ENCODE data around the gene GBF1.
"Not testable (repeated sequence)": the region's sequence is repeated elsewhere in the genome, so short reads cannot be mapped to it uniquely, and the experiment has no call there.

GBF1 gene

DNA sequence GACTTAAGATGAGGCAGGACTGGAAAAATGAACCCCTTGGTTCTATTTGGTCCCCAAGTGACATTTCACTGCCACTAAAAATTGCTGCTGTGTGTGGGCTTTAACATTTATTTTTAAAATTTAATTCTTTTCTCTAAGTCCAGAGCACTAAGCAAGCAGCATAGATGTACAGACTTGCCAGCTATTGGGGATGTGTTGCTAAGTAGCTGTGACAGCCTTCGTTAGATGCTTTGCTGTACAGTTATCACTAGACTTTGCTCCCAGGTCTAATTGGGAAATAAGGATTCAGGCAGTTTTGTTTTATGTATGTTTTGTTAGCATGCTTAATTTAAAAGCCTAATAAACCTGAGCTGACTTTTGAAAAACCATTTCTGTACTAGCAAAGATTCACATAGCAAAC is 51.8 kb downstream of the GBF1 start:
- TF ChIP-seq, protein P1, sequence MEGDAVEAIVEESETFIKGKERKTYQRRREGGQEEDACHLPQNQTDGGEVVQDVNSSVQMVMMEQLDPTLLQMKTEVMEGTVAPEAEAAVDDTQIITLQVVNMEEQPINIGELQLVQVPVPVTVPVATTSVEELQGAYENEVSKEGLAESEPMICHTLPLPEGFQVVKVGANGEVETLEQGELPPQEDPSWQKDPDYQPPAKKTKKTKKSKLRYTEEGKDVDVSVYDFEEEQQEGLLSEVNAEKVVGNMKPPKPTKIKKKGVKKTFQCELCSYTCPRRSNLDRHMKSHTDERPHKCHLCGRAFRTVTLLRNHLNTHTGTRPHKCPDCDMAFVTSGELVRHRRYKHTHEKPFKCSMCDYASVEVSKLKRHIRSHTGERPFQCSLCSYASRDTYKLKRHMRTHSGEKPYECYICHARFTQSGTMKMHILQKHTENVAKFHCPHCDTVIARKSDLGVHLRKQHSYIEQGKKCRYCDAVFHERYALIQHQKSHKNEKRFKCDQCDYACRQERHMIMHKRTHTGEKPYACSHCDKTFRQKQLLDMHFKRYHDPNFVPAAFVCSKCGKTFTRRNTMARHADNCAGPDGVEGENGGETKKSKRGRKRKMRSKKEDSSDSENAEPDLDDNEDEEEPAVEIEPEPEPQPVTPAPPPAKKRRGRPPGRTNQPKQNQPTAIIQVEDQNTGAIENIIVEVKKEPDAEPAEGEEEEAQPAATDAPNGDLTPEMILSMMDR (IDR thresholded peaks at IDR 0.05) = no peak
- H3K27me3 ChIP-seq (ENCODE audit: control insufficient read depth, insufficient read depth, low read length) = no peaks in the 10 kb centered on the region
- no peaks in the 10 kb centered on the region for H3K9me3 ChIP-seq (ENCODE audit: control insufficient read depth, low read length)
- H2AFZ ChIP-seq = no peak overlapping the region
- H3K36me3 ChIP-seq (ENCODE audit: control insufficient read depth, insufficient read depth, low read length) = no peaks in the 10 kb centered on the region
- H3K4me1 ChIP-seq = no peaks in the 10 kb centered on the region
- no peak overlapping the region for H3K4me3 ChIP-seq (ENCODE audit: low read depth, low read length)
- no peak overlapping the region for H3K4me2 ChIP-seq (ENCODE audit: low read length)
- no peak overlapping the region for H3K9ac ChIP-seq
- H3K27ac ChIP-seq = no peak overlapping the region
- H3K79me2 ChIP-seq = peaks cover 41% of the 10 kb centered on the region

DNA sequence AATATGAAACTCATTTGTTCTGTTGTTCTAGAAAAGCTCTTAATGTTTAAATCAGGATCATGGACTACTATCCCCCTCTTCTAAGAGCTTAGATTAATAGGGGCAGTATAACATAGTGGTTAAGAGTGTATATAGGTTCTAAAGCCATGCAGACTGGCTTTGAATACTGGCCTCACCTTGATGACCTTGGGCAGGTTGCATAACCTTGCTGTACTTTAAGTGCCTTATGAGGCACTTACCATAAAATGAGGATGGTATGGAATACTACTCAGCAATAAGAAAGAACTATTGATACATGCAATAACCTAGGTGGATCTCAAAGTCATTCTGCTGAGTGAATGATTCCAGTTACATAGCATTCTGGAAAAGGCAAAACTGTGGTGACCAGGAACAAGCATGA is 53.6 kb downstream of the GBF1 start:
- Histone ChIP-seq H3K27me3 (ENCODE audit: control insufficient read depth, insufficient read depth, low read length) (no peaks in the 10 kb centered on the region), H3K79me2 (peaks cover 49% of the 10 kb centered on the region), H3K27ac (no peak overlapping the region), H3K4me3 (ENCODE audit: low read depth, low read length) (no peak overlapping the region), H3K4me2 (ENCODE audit: low read length) (no peak overlapping the region), H2AFZ (no peak overlapping the region), H3K9me3 (ENCODE audit: control insufficient read depth, low read length) (no peaks in the 10 kb centered on the region), H3K36me3 (ENCODE audit: control insufficient read depth, insufficient read depth, low read length) (no peaks in the 10 kb centered on the region), H3K9ac (no peak overlapping the region), H3K4me1 (no peaks in the 10 kb centered on the region)
- TF ChIP-seq, protein P1 (IDR thresholded peaks at IDR 0.05) = no peak

DNA sequence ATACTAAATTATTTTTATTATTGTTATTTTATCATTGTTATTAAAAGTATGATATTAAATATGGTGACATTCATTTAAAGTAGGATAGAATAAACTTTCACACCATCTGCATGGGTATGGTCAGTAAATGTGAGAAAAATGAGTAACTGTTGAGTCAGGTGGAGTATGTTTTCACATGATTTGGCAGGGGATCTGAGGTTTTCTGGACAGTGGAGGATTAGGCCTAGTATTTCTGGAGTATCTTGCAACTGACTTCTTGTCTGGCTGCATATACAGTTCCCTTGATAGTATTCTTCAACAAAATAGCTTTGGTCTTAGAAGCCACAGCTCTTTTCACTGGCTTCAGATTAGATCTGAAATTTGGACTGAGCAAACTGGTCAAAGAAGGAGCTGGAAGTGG is 54.5 kb downstream of the GBF1 start:
- Histone ChIP-seq H3K4me3 (ENCODE audit: low read depth, low read length) (no peak overlapping the region), H3K27me3 (ENCODE audit: control insufficient read depth, insufficient read depth, low read length) (no peaks in the 10 kb centered on the region), H3K4me2 (ENCODE audit: low read length) (no peak overlapping the region), H3K79me2 (peaks cover 45% of the 10 kb centered on the region), H3K9me3 (ENCODE audit: control insufficient read depth, low read length) (no peaks in the 10 kb centered on the region), H3K36me3 (ENCODE audit: control insufficient read depth, insufficient read depth, low read length) (no peaks in the 10 kb centered on the region), H3K9ac (no peak overlapping the region), H3K4me1 (no peaks in the 10 kb centered on the region), H3K27ac (no peak overlapping the region), H2AFZ (no peak overlapping the region)
- TF ChIP-seq, protein P1 (IDR thresholded peaks at IDR 0.05) = no peak

DNA sequence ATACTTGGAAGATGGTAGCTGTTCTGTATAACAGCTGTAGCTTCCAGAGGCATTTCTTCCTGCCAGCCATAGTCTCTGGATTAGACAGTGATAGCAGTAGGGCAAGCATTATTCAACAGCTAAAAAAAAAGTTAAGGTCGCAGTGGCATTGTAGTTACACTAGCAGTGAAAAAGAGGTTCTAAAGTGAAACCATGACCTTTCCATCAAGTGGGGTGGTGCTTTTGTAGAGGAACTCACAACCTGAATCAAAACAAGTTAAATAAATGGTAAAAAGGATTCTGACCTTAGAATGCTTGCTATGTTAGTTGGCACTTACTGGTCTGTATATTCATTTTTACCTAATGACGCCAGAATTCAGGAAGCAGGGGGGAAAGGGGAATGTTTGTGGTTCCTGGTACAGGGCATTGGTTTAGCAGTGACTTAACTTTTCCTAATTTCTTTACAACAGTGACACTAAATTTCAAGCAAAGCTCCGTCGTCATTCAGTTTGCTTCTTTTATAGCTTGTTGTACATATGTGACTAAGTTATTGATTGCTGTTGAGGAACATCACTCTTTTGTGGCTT is 55.0 kb downstream of the GBF1 start:
- no peaks in the 10 kb centered on the region for H3K27me3 ChIP-seq (ENCODE audit: control insufficient read depth, insufficient read depth, low read length)
- no peaks in the 10 kb centered on the region for H3K4me1 ChIP-seq
- H3K79me2 ChIP-seq = peaks cover 40% of the 10 kb centered on the region
- H3K9me3 ChIP-seq (ENCODE audit: control insufficient read depth, low read length) = no peaks in the 10 kb centered on the region
- TF ChIP-seq, protein P1 (IDR thresholded peaks at IDR 0.05) = no peak
- H3K36me3 ChIP-seq (ENCODE audit: control insufficient read depth, insufficient read depth, low read length) = no peaks in the 10 kb centered on the region
- H2AFZ ChIP-seq = no peak overlapping the region
- H3K27ac ChIP-seq = no peak overlapping the region
- no peak overlapping the region for H3K4me2 ChIP-seq (ENCODE audit: low read length)
- H3K4me3 ChIP-seq (ENCODE audit: low read depth, low read length) = no peak overlapping the region
- no peak overlapping the region for H3K9ac ChIP-seq

DNA sequence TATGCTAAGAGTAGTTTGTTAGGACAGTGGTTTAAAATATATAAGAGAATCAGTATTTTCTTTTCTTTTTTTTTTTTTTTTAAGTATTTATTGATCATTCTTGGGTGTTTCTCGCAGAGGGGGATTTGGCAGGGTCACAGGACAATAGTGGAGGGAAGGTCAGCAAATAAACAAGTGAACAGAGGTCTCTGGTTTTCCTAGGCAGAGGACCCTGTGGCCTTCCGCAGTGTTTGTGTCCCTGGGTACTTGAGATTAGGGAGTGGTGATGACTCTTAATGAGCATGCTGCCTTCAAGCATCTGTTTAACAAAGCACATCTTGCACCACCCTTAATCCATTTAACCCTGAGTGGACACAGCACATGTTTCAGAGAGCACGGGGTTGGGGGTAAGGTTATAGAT is 55.6 kb downstream of the GBF1 start:
- H3K36me3 ChIP-seq (ENCODE audit: control insufficient read depth, insufficient read depth, low read length); H3K27me3 ChIP-seq (ENCODE audit: control insufficient read depth, insufficient read depth, low read length); H3K4me2 ChIP-seq (ENCODE audit: low read length); H3K4me1 ChIP-seq; H3K27ac ChIP-seq; H2AFZ ChIP-seq; H3K9ac ChIP-seq; H3K9me3 ChIP-seq (ENCODE audit: control insufficient read depth, low read length); H3K4me3 ChIP-seq (ENCODE audit: low read depth, low read length): not testable (repeated sequence)
- peaks cover 38% of the 10 kb centered on the region for H3K79me2 ChIP-seq

DNA sequence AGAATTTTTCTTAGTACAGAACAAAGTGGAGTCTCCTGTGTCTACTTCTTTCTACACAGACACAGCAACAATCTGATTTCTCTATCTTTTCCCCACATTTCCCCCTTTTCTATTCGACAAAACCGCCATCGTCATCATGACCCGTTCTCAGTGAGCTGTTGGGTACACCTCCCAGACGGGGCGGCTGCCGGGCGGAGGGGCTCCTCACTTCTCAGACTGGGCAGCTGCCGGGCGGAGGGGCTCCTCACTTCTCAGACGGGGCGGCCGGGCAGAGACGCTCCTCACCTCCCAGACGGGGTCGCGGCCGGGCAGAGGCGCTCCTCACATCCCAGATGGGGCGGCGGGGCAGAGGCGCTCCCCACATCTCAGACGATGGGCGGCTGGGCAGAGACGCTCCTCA is 56.0 kb downstream of the GBF1 start:
- peaks cover 39% of the 10 kb centered on the region for H3K79me2 ChIP-seq
- not testable (repeated sequence) for H3K27ac ChIP-seq; H3K9ac ChIP-seq; H3K27me3 ChIP-seq (ENCODE audit: control insufficient read depth, insufficient read depth, low read length); H3K4me2 ChIP-seq (ENCODE audit: low read length); H3K36me3 ChIP-seq (ENCODE audit: control insufficient read depth, insufficient read depth, low read length); H3K4me1 ChIP-seq; H2AFZ ChIP-seq; H3K9me3 ChIP-seq (ENCODE audit: control insufficient read depth, low read length); H3K4me3 ChIP-seq (ENCODE audit: low read depth, low read length)
